GM19452 (cell line): ENCODE data around the gene WT1.
"Not testable (repeated sequence)": the region's sequence is repeated elsewhere in the genome, so short reads cannot be mapped to it uniquely, and the experiment has no call there.

ENCODE experiments used
- ATAC-seq: cut with Tn5 transposase; IDR thresholded peaks from one replicate; pipeline ENCODE4 v1.9.1; 2021; ENCODE audit not compliant: unreplicated experiment

The WT1 gene

DNA sequence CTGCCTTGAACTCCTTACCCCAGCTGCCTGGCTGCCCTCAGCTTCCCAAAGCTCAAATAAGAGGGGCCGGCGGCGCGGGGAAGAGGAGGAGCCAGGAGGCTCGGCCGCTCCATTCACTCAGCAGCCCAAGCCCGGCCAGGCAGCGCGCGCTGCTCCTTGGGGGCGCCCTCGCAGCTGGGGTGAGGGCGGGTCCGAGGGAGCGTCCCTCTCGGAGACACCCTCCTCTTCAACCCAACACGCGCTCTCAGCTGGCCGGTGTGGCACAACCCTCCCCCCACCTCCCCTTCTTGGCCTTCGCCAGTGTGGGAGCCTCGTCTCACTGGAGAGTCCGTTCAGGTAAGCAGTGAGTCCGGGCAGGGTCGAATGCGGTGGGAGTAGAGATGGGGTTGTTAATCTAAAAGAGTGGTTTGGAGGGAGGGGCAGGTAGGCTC lies at the start of gene WT1:
Gene WT1 (minus strand): TSS at position 29 of the 431 bp plus-strand sequence.
- no peak for ATAC-seq

DNA sequence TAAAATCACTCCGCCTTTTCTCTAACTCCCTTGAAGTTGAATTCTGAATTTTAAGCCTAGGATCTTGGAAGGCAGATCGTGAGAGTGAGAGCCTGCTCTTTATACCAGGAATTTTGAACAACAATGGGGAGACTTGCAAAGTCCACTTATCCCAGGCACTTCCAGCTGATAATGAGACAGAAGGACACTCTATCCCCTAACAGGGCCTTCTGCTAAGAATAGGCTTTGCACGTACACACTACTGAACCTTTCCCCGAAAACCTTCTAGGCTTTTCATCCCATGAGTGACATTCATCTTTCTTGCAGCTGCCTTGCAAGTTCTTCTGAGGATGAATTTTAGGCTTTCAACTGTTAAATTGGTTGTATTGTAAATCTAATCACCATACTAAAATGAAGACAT lies 44.0 kb upstream of the WT1 start:
- ATAC-seq = no peak

DNA sequence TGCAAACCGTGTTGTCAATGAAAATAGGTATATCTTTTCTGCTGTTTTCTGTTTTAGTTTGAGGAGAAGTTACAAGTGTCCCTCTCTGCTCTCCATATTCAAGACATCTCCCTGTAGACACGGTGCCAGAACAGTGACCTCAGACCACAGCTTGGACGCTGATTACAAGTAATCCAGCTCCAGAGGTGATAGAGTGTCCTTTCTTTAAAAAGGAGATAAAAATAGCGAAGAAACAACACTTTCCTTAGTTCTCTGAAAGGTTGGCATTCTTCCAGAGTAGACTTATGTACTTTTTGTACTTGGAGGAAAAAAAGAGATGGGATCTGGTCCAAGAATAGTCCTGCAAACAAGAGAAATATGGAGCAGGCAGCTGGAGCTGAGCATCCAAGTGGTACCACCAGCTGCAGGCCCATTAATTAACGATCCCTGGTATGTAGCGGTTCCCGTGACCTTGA lies 43.0 kb upstream of the WT1 start:
- ATAC-seq = no peak

DNA sequence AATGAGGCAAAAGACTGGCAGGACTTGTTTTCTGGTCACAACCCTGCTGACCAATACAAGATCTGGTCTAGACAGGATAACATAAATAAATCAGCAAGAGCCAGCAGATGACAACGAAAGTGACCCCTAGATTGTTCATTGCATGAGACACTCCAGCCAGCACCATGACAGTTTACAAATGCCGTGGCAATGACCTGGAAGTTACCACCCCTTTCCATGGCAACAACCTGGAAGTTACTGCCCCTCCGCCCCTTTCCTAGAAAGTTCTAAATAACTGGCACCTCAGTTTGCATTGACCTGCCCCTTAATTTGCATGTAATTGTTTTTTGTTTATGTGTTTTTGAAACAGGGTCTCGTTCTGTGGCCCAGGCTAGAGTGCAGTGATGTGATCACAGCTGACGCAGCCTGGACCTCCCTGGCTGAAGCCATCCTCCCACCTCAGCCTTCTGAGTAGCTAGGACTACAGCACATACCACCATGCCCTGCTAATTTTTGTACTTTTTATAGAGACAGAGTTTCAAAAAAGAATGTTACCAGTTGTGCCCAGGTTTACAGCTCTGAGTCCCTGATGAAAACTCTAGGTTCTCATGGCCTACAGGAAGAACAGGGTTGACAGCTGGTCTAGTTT lies 38.1 kb upstream of the WT1 start:
- ATAC-seq = no peak

DNA sequence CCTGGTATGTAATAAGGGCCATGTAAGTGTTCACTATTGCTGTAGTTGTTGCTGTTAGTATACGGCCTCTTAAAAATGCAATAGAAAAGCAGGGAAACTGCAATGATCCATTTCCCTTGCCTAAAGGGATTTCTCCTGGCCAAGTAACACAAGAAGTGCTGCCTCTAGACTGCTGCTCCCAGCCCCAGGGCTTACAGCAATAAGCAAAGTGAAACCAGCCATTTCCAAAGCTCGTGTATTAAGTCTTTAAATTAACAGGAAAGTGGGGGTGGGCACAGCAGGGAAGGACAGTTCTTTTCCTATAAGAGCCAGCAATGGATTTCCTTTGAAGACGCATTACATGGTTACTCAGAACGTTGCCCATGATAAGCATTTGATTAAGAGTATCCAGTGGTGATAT lies 36.9 kb upstream of the WT1 start:
- no peak for ATAC-seq

DNA sequence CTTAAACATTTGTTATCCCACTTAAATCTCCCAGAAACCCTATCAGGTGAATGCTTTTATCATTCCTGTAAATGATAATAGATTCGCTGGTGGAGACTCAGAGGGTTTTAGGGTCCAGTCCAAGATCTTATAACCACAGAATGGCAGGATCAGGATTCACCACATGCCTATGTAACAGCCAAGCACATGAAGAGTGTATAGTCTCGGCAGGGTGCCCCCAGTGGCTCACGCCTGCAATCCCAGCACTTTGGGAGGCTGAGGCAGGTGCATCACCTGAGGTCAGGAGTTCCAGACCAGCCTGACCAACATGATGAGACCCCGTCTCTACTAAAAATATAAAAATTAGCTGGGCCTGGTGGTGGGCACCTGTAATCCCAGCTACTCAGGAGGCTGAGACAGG lies 36.2 kb upstream of the WT1 start:
- not testable (repeated sequence) for ATAC-seq

DNA sequence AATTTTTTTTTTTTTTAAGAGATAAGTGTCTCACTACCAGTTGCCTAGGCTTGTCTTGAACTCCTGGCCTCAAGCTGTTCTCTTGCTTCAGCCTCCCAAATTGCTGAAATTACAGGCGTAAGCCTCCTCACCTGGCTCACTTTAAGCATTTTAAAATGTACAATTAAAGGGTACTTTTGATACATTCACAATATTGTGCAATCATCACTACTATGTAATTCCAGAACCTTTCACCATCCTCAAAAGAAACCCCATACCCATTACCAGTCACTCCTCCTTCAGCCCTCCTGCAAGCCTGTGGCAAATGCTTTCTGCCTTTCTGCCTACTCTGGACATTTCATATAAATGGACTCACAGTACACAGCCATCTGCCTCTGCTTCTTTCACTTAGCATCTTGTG lies 34.5 kb upstream of the WT1 start:
- no peak for ATAC-seq

DNA sequence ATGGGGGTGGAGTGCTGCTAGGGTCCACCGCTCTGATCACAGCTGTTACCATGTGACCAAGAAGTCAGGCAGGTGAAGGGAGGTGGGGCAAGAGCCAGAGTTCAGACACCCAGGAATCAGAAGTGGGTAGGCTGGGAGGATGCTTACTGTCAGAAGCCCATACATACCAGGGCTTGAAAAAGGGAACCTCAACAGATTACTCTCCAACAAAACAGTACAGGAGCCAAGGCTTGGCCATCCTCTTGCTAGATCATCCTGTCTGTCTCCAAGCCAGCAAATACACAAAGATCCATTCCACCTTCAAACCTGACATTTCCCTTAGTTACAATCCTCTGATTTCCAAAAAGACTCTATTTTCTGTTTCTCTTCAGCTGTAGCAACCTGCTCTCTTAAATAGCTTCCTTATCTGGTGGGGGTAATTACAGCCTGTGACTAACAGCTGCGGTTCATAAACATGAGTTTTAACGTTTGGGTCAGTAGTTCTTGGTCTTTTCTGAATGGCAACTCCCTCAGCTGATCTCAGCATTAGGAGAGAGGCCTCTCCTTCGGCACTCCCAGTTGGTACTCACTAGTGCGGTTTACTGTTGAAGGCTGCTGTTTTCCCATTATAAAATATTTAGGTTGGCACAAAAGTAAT lies 31.1 kb upstream of the WT1 start:
- ATAC-seq = no peak

DNA sequence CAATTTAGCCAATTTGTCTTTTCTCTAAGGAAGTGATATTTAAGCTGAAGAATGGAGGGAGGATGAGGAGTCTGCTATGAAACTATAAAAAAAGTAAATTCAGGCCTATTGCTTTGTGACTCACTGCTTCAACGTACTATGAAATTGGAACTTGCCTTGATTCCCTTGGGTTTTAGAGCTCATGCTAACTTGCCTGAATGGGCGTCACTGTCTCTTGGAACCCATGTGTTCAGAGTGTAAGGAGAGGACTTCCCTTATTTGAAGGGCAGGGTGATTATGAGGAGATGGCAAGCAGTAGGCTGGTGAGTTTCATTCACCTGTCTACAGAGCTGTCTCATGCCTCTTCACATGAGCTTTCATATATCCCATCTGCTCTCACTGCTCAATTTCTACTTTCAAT lies 28.7 kb upstream of the WT1 start:
- ATAC-seq = no peak

DNA sequence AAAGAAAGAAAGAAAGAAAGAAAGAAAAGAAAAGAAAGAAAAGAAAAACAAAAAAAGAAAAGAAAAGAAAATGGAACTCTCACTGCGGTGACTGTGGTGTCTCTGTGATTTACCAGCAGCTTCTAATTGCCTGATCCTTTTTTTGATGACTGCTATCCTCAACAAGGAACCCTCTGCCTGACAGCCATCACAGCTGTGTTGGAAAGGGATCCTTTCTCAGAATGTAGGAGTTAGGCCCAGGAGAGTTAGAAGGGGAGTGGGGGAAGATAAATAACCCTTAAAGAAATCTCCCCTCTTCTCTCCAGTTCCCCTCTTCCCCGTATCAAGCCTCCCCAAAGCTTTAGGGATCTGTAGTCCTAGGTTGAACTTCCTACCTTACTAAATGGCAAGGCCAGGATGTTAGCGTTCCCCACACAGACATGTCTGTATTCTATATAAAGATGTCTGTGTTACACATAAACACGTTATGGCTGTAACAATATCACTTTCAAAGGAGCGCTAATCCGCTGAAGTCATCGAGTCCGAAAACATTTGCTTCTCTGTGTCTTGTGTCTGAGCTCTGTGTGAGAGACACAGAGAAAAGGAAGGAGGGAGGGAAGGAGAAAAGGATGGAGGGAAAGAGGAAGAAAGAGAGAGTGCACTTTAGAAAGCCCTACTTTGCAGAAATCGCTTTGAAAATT lies 26.8 kb upstream of the WT1 start:
- no peak for ATAC-seq

DNA sequence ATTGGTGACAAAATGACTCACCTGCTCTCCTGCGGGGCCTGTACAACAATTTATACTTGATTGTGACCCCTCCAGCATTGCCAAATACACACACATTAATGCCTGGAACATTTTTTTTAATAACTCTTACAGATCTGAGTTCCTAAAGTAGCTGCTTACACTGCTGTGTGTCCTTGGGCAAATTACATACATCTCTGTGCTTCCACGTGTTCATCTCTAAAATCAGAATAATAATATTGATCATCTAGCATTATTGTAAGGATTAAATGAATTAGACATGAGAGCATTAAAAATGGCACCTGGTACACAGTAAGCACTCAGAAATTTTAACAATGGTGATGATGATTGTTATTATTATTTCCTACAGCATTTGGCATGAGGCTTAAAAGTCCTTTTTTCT lies 21.5 kb upstream of the WT1 start:
- ATAC-seq = no peak

DNA sequence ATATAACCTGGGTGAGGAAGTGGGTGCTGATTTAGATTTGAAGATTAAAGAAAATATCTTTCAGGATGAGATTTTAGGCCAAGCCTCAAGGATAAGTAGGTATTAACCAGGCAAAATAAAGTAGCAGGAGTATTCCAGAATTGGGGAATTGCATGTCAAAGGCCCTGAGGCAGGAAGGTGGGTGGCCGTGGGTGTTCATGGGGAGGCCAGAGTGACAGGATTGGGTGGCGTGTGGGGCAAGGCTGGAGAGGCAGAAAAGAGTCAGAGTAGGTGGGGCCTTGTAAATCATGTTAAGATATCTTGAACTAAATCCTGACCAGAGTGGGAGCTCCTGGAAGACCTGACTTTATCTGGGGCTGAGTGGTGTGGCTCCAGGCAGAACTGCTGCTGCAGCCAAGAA lies 19.7 kb upstream of the WT1 start:
- ATAC-seq = no peak

DNA sequence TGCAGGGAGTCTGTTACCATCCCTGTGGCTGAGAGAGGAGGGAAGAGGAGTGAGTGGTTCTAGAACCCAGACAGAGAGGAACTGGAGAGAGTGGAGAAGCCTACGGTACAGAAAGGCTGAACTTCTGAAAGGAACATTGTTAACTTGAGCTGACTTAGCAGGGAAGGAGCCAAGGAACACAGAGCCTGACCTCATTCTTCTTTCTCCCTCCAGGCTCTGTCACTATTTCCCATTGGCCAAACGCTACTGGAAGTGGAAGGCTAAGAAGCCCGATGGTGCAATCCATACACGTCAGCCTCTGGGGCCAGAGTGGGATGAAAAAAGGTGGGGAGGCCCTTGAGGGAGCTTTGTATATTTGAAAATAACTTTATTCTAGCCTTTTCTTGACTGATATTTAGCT lies 16.5 kb upstream of the WT1 start:
- ATAC-seq = no peak

DNA sequence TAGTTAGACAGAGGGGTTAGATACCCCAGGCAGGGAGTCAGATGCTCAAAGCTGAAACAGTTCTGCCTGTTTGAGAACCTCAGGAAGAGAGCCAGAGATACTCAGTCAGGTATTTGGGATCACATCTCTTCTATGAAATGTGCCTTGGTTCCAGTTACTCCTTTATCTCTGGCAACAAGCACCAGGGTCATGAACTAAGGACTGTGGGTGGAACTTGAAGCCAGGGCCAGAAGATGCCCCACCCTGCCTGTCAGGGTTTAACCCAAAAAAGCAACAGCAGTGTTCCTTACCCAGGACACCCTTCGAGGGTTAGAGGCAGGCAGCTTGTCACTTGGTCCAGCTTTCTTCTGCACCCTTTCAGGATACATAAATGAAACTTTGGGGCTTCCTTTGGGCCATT lies 15.0 kb upstream of the WT1 start:
- no peak for ATAC-seq

DNA sequence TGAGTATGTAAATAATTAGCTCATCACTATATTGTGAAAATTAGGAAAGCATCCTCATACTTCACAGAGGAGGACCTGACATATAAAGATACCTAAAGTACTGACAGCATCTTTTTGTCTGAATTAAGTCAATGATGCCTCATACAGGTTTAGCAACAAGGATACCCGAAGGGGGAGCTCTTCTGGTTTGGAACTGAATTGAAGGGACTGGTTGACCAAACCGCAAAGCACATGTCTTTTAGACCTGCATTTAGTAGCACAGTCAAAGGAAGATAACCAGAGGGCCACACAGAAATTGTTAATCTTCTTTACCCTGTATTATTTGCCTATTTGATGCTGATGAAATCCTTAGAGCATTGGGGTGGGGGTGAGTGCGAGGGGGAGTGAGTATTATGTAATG lies 12.9 kb upstream of the WT1 start:
- no peak for ATAC-seq

DNA sequence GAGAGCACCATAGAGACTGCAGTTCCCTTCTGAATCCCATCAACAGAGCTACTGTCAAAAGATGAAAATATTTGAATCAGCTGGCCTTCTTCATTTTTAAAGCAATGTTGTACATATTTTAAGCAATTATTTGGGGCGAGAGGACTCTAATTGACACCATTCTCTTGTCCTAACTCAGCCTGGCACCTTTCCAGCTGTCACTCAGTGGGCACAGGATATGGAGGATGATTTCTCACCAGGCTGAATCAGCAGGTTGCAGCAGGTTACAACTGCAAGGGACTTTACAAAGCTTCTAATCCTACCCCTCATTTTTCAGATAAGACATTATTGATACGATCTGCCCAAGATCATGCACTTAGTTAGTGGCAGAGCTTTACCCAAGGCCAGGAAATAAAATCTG lies 11.9 kb upstream of the WT1 start:
- no peak for ATAC-seq

DNA sequence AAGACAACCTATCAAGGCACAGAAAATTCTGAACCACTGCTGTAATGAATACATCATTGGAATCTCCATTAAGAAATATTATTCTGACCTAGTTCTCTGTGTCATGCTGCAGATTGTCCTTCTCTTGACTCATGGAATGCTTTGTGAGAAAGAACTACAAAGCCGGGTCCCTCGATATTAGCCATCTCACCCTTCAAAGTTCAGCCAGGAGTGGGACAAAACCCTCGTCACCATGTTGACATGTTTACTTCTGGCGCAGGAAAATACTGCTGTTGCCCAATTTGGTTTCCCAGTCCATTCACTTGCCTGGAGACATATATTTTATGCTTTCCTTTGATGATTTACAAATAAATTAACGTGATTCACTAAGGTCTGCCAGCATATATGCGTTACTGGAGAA lies 10.9 kb upstream of the WT1 start:
- ATAC-seq = no peak

DNA sequence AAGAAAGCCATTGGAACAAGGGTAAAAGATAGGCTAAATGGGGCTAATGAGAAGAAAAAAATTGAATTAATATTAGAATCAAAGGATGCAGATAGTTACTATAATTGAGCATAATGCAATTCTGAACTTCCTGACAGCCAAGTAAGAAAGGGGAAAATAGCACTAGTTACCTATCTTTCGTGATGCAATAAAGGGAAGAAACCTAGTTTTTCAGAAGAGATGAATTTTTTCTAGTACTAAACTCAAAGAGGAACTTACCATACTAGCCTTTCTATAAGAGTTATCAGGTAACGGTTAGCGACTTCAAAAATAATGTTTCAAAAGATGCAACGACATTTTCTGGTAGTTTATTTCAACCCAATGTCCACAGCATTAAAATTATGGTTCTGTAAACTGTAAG lies 8.8 kb upstream of the WT1 start:
- ATAC-seq = no peak

DNA sequence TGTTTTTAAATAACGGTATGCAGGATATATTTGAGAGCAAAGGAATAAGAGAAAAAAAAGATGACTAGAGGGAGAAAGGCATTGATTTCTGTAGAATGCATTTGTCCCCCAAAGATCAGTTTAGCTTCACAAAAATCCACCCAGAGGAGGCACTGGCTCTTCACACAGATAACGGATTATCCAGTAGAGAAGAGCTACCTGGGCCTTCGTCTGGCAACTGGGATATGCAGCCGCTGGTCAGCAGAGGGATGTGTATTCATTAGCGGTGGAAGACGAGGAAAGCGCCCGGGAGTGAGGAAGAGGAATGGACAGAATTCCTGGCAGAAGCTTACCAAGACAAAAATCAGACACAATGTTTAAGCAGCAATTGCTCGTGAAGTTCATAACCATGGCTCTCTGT lies 5.6 kb upstream of the WT1 start:
- ATAC-seq = no peak

DNA sequence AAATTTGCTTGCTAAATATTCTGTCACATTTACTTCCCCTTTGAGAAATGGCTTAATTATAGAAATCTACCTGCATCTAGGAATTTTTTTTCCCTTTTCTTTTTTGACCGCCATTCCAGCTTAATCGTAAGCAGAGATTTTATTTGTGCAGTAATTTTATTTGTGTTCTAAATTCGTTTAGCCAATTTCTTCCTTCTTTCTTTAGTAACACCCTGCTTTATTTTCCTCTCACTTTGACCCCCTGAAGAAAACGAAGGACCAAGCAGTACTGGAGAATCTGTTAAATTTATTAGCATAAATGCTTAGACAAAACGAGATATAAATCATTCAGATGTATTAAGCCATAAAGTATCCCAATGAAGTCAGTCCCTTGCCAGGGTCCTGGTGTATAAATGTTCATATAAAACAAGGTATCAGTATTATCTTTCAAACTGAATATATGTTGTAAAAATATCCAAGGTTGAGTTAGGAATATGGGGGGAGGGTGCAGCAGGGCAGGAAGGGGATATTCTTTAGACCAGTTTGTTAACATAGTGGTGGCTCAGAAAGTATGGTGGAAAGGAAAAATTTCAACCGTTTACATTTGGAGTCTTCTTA lies 5.1 kb upstream of the WT1 start:
- ATAC-seq = no peak

DNA sequence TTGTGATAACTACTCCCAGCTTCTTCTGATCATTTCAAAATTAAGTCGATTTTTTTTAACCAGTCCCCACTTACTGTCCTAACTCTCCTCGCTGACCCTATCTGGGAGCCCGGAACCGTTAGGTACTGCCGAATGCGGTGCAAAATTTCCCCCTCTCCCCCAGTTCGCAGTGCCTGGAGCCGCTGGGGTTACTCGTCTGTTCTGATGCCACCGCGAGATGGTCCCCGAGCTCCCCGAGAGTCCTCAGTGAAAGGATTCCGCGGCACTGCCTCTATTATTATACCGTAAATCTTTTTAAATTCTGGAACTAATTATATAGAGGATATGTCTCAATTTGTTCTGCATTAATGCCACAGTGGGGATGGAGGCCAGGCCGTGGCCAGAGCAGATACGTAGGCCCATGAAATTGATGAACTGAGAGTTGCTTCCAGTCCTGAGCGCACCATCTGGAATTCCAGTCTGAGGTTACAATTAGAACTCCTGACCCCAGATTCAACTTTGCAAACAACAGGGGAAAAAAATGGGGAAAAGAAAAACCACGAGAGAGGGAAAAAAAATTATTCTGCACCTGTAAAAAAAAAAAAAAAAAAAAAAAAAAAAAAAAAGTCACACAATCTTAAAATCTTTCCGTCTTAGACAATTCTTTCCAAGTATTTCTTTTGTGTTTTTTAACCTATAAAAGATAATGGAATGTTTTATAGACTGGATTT lies 4.3 kb upstream of the WT1 start:
- no peak for ATAC-seq
